Activated T-cell treated with anti-CD3 and anti-CD28 coated beads, Interleukin-2, amount 50 U/mL, for 24 hours (primary cell): ENCODE data around the gene ZWINT.

Experiments
- DNase-seq: peaks from one replicate; pipeline ENCODE4 v3.0.0-alpha.2; 2020
- H3K27ac Mint-ChIP-seq: 2 replicates; pipeline ENCODE4 v1.8.0; 2020; ENCODE audit warnings: mild to moderate bottlenecking, mixed read lengths
- H3K27me3 Mint-ChIP-seq: 2 replicates; pipeline ENCODE4 v1.8.0; 2020; ENCODE audit warnings: mixed read lengths
- H3K36me3 Mint-ChIP-seq: 2 replicates; pipeline ENCODE4 v1.8.0; 2020; ENCODE audit warnings: low read depth, mixed read lengths
- H3K4me1 Mint-ChIP-seq: 2 replicates; pipeline ENCODE4 v1.8.0; 2020; ENCODE audit warnings: low read depth, mixed read lengths
- H3K4me3 Mint-ChIP-seq: 2 replicates; pipeline ENCODE4 v1.8.0; 2020; ENCODE audit warnings: mild to moderate bottlenecking, moderate library complexity, mixed read lengths
- H3K9me3 Mint-ChIP-seq: 2 replicates; pipeline ENCODE4 v1.8.0; 2020; ENCODE audit warnings: mixed read lengths

Gene ZWINT

GRCh38 chr10:56318816-56319215, 42.2 kb downstream of the ZWINT start:
- H3K27ac Mint-ChIP-seq, result no peak overlapping the region
- H3K36me3 Mint-ChIP-seq, result no peaks in the 10 kb centered on the region
- H3K4me3 Mint-ChIP-seq, result no peak overlapping the region
- H3K27me3 Mint-ChIP-seq, result no peaks in the 10 kb centered on the region
- H3K9me3 Mint-ChIP-seq, result peaks cover 6% of the 10 kb centered on the region
- no peaks in the 10 kb centered on the region for H3K4me1 Mint-ChIP-seq
- DNase-seq, result no peak

- Mint-ChIP-seq H3K27me3 (no peaks in the 10 kb centered on the region), H3K4me3 (no peak overlapping the region), H3K36me3 (no peaks in the 10 kb centered on the region), H3K9me3 (peaks cover 6% of the 10 kb centered on the region), H3K27ac (no peak overlapping the region), H3K4me1 (no peaks in the 10 kb centered on the region)
- DNase-seq, result no peak
Measured at GRCh38 chr10:56317603-56318002, 43.5 kb downstream of the ZWINT start.

GRCh38 chr10:56316603-56317002, 44.5 kb downstream of the ZWINT start:
- no peak overlapping the region for H3K4me3 Mint-ChIP-seq
- H3K4me1 Mint-ChIP-seq, result no peaks in the 10 kb centered on the region
- H3K27ac Mint-ChIP-seq, result no peak overlapping the region
- H3K9me3 Mint-ChIP-seq, result peaks cover 6% of the 10 kb centered on the region
- H3K36me3 Mint-ChIP-seq, result no peaks in the 10 kb centered on the region
- DNase-seq, result no peak
- no peaks in the 10 kb centered on the region for H3K27me3 Mint-ChIP-seq
